ENCODE results near the gene LMO2. TPM values are rescaled to one million over a fixed set of nuclear protein-coding genes. Genes with fewer than 3 reads are reported as not detected.

Gene LMO2
- 60.6 TPM for total RNA-seq
- 57.1 TPM for polyA plus RNA-seq (ENCODE audit: insufficient read depth, low read depth, low replicate concordance)
- long read RNA-seq, donor 1, transcript LMO2-202 (3 exons, 1,687 nt) = major isoform, 9 of 18 reads
- long read RNA-seq, donor 1, partial matches to known transcripts = 0 of 18 reads
- long read RNA-seq, donor 1, other reads (novel, unspliced or antisense) = 7 of 18 reads
- long read RNA-seq, donor 2, transcript LMO2-202 (3 exons, 1,687 nt) = major isoform, 11 of 13 reads
- long read RNA-seq, donor 2, partial matches to known transcripts = 0 of 13 reads
- long read RNA-seq, donor 2, other reads (novel, unspliced or antisense) = 0 of 13 reads
- long read RNA-seq, donor 3, transcript LMO2-202 (3 exons, 1,687 nt) = major isoform, 15 of 23 reads
- long read RNA-seq, donor 3, partial matches to known transcripts = 0 of 23 reads
- long read RNA-seq, donor 3, other reads (novel, unspliced or antisense) = 6 of 23 reads
- long read RNA-seq, donor 4, transcript LMO2-202 (3 exons, 1,687 nt) = major isoform, 7 of 13 reads
- long read RNA-seq, donor 4, partial matches to known transcripts = 0 of 13 reads
- long read RNA-seq, donor 4, other reads (novel, unspliced or antisense) = 6 of 13 reads
- long read RNA-seq, donor 5, partial matches to known transcripts = 0 of 1 reads
- long read RNA-seq, donor 5, other reads (novel, unspliced or antisense) = 0 of 1 reads
- long read RNA-seq, donor 6, partial matches to known transcripts = 0 of 4 reads
- long read RNA-seq, donor 6, other reads (novel, unspliced or antisense) = 0 of 4 reads
- long read RNA-seq, donor 7, transcript LMO2-202 (3 exons, 1,687 nt) = major isoform, 32 of 79 reads
- long read RNA-seq, donor 7, transcript LMO2-204 (2 exons, 1,550 nt) = minor isoform, 7 of 79 reads
- long read RNA-seq, donor 7, partial matches to known transcripts = 8 of 79 reads
- long read RNA-seq, donor 7, other reads (novel, unspliced or antisense) = 32 of 79 reads
- long read RNA-seq, donor 8, transcript LMO2-202 (3 exons, 1,687 nt) = major isoform, 9 of 10 reads
- long read RNA-seq, donor 8, partial matches to known transcripts = 0 of 10 reads
- long read RNA-seq, donor 8, other reads (novel, unspliced or antisense) = 0 of 10 reads
- long read RNA-seq, donor 9, transcript LMO2-202 (3 exons, 1,687 nt) = major isoform, 8 of 19 reads
- long read RNA-seq, donor 9, partial matches to known transcripts = 5 of 19 reads
- long read RNA-seq, donor 9, other reads (novel, unspliced or antisense) = 6 of 19 reads
- long read RNA-seq, donor 10, transcript LMO2-202 (3 exons, 1,687 nt) = major isoform, 5 of 5 reads
- long read RNA-seq, donor 10, partial matches to known transcripts = 0 of 5 reads
- long read RNA-seq, donor 10, other reads (novel, unspliced or antisense) = 0 of 5 reads

DNA sequence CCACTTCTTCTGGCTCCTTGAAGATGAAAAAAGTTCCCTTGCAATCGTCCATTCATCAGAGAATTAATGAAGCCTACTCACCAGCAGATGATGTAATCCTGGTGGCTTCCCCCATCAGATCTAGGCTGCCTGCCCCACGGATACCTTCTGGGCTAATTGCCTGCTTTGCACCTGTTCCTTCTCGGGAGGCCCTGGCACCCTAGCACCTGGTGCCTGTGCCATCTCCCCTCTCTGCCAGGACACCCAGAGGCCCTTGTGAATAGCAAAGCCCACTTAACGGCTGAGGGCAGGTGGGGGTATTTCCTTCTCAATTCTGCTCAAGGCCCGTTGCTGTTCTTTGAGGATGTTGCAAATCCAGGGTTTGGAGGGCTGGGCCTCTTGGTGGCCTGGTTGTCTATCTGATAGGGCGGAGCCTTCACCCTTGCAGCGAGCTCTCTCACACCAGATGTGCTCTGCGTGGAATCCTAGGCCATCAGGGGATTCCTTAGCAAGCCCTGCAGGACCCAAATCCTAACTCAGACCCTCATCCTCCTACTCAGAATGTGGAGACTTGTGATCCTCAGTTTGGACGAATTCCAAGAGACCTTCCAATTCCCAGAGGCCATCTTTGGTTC, at the start of gene LMO2:
Gene LMO2, minus strand, starts transcription at position 363 of the 614 bp plus-strand sequence. CDS start 22,360 bp downstream, outside the sequence.
- H3K36me3 ChIP-seq (ENCODE audit: control insufficient read depth in 2 of 3, insufficient read depth in 3 of 3, low read length in 3 of 3) = no peaks in the 10 kb centered on the region
- no peaks in the 10 kb centered on the region for H3K4me1 ChIP-seq (ENCODE audit: control insufficient read depth in 2 of 3, insufficient read depth in 2 of 3, low read depth in 1 of 3, low read length in 3 of 3)
- H3K27me3 ChIP-seq (ENCODE audit: control insufficient read depth, insufficient read depth, low read length) = no peaks in the 10 kb centered on the region
- H3K9ac ChIP-seq (ENCODE audit: low read length in 3 of 3) = no peak within 1 kb of the TSS
- no peak within 1 kb of the TSS for H3K4me3 ChIP-seq (ENCODE audit: low read length in 3 of 3)
- H3K9me3 ChIP-seq (ENCODE audit: control insufficient read depth in 2 of 3, insufficient read depth in 1 of 3, low read length in 3 of 3) = no peaks in the 10 kb centered on the region
- no peak within 1 kb of the TSS for H3K27ac ChIP-seq (ENCODE audit: low read depth in 2 of 2, low read length in 2 of 2)
- TF ChIP-seq, protein P1, sequence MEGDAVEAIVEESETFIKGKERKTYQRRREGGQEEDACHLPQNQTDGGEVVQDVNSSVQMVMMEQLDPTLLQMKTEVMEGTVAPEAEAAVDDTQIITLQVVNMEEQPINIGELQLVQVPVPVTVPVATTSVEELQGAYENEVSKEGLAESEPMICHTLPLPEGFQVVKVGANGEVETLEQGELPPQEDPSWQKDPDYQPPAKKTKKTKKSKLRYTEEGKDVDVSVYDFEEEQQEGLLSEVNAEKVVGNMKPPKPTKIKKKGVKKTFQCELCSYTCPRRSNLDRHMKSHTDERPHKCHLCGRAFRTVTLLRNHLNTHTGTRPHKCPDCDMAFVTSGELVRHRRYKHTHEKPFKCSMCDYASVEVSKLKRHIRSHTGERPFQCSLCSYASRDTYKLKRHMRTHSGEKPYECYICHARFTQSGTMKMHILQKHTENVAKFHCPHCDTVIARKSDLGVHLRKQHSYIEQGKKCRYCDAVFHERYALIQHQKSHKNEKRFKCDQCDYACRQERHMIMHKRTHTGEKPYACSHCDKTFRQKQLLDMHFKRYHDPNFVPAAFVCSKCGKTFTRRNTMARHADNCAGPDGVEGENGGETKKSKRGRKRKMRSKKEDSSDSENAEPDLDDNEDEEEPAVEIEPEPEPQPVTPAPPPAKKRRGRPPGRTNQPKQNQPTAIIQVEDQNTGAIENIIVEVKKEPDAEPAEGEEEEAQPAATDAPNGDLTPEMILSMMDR (IDR thresholded peaks at IDR 0.05; ENCODE audit: borderline replicate concordance, extremely low read depth, insufficient read depth) = no peak
- intact Hi-C loops (cut with DNase I) = no loop called here
- DNase-seq (peak in 2 of 5 donors; percentile 42 to 49), FAIRE-seq (no peak)

- Histone ChIP-seq H3K9ac (ENCODE audit: low read length in 3 of 3) (no peak overlapping the region), H3K36me3 (ENCODE audit: control insufficient read depth in 2 of 3, insufficient read depth in 3 of 3, low read length in 3 of 3) (no peaks in the 10 kb centered on the region), H3K27ac (ENCODE audit: low read depth in 2 of 2, low read length in 2 of 2) (no peak overlapping the region), H3K9me3 (ENCODE audit: control insufficient read depth in 2 of 3, insufficient read depth in 1 of 3, low read length in 3 of 3) (no peaks in the 10 kb centered on the region), H3K4me3 (ENCODE audit: low read length in 3 of 3) (no peak overlapping the region), H3K4me1 (ENCODE audit: control insufficient read depth in 2 of 3, insufficient read depth in 2 of 3, low read depth in 1 of 3, low read length in 3 of 3) (peaks cover 0 to 5% (median 0%) of the 10 kb centered on the region in 3 donors), H3K27me3 (ENCODE audit: control insufficient read depth, insufficient read depth, low read length) (no peaks in the 10 kb centered on the region)
- TF ChIP-seq, protein P1 (IDR thresholded peaks at IDR 0.05; ENCODE audit: borderline replicate concordance, extremely low read depth, insufficient read depth) = no peak
- FAIRE-seq (no peak), DNase-seq (no peak)
- intact Hi-C loops (cut with DNase I) = no loop called here
Observed at GRCh38 chr11:33940538-33940815, 48.6 kb upstream of the LMO2 start.

DNA sequence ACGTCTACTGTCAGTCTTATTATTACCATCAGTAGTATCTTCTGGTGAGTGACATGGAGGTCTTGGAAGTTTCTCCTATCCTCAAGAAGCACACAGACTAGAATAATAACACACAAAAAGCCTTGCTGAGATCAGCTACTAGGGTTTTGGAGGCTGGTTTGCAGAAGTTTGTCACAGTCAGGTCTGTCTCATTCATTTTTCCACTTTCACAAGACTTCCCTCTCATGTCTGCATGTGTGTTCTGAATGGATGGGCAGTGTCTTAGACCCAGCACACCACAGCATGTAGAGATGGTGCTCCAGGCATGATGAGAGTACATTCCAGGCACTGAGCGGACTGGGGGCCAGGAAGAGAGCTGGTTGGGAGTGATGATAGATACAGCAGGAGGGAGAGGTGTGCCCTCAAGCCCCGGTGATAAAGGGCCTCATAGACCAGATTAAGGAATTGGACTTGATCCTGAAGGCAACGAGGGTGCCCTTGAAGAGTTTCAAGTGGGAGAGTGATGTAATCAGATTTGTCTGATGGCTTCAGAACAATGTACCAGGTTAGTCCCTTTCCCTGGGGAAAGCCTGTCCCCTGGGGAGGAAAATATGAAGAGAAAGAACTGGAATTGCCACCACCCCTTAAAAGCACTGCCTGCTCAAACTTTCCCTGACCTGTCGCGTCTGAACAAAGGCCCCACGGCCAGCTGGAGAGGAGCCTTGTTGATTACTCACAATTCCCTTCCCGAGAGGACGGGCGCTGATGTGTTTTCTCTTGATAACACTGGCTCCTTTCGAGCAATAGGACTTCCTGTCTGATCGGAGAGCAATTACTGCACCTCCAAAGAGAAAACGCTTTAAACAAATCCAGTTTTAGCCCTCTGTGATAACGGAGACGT, 45.1 kb upstream of the LMO2 start:
- Histone ChIP-seq H3K9ac (ENCODE audit: low read length in 3 of 3) (no peak overlapping the region), H3K27ac (ENCODE audit: low read depth in 2 of 2, low read length in 2 of 2) (peak overlapping the region; percentile 70 to 82), H3K4me1 (ENCODE audit: control insufficient read depth in 2 of 3, insufficient read depth in 2 of 3, low read depth in 1 of 3, low read length in 3 of 3) (peaks cover 3 to 28% (median 13%) of the 10 kb centered on the region in 3 donors), H3K9me3 (ENCODE audit: control insufficient read depth in 2 of 3, insufficient read depth in 1 of 3, low read length in 3 of 3) (no peaks in the 10 kb centered on the region), H3K27me3 (ENCODE audit: control insufficient read depth, insufficient read depth, low read length) (no peaks in the 10 kb centered on the region), H3K4me3 (ENCODE audit: low read length in 3 of 3) (no peak overlapping the region), H3K36me3 (ENCODE audit: control insufficient read depth in 2 of 3, insufficient read depth in 3 of 3, low read length in 3 of 3) (no peaks in the 10 kb centered on the region)
- DNase-seq = peak in 2 of 5 donors; percentile 62 to 83
- TF ChIP-seq, protein P1 (IDR thresholded peaks at IDR 0.05; ENCODE audit: borderline replicate concordance, extremely low read depth, insufficient read depth) = no peak
- no peak for FAIRE-seq
- intact Hi-C loops (cut with DNase I) = no loop called here

Measured in kidney (tissue), 22 donors.